Stimulated activated CD4-positive, alpha-beta T cell treated with anti-CD3 and anti-CD28 coated beads, Interleukin-2, amount 100 ng/mL, for 4 hours (primary cell): ENCODE data around the gene ARHGEF1.
"Not testable (repeated sequence)": the region's sequence is repeated elsewhere in the genome, so short reads cannot be mapped to it uniquely, and the experiment has no call there.

Experiments used
- DNase-seq: peaks from one replicate; pipeline ENCODE4 v3.0.0-alpha.2; 2020; ENCODE audit warnings: low read depth

Gene ARHGEF1

GRCh38 chr19:41932259-41932719 is 49.3 kb downstream of the ARHGEF1 start:
- DNase-seq = no peak

- no peak for DNase-seq
Observed at GRCh38 chr19:41932720-41933332, 49.8 kb downstream of the ARHGEF1 start.

GRCh38 chr19:41933693-41934426 is 50.9 kb downstream of the ARHGEF1 start:
- DNase-seq = no peak

GRCh38 chr19:41934849-41935374 is 51.9 kb downstream of the ARHGEF1 start:
- peak; percentile 68 for DNase-seq

- DNase-seq = no peak
Observed at GRCh38 chr19:41935760-41936415, 52.9 kb downstream of the ARHGEF1 start.

- no peak for DNase-seq
Observed at GRCh38 chr19:41936416-41936850, 53.4 kb downstream of the ARHGEF1 start.

- DNase-seq = no peak
Observed at GRCh38 chr19:41936961-41937360, 54.0 kb downstream of the ARHGEF1 start.

- no peak for DNase-seq
Observed at GRCh38 chr19:41937525-41938468, 54.8 kb downstream of the ARHGEF1 start.

- DNase-seq = not testable (repeated sequence)
Observed at GRCh38 chr19:41939209-41939608, 56.2 kb downstream of the ARHGEF1 start.

- peak; percentile 60 for DNase-seq
Observed at GRCh38 chr19:41939861-41940730, 57.1 kb downstream of the ARHGEF1 start.

- no peak for DNase-seq
Observed at GRCh38 chr19:41940731-41941409, 57.9 kb downstream of the ARHGEF1 start.

- no peak for DNase-seq
Observed at GRCh38 chr19:41941410-41942202, 58.6 kb downstream of the ARHGEF1 start.

- no peak for DNase-seq
Observed at GRCh38 chr19:41944336-41944735, 61.4 kb downstream of the ARHGEF1 start.

- DNase-seq = peak; percentile 90
Observed at GRCh38 chr19:41945135-41945766, 62.3 kb downstream of the ARHGEF1 start.

- DNase-seq = no peak
Observed at GRCh38 chr19:41947091-41947490, 64.1 kb downstream of the ARHGEF1 start.

GRCh38 chr19:41951686-41952172 is 68.7 kb downstream of the ARHGEF1 start:
- peak; percentile 81 for DNase-seq

- no peak for DNase-seq
Observed at GRCh38 chr19:41955521-41955920, 72.5 kb downstream of the ARHGEF1 start.

GRCh38 chr19:41956621-41957020 is 73.6 kb downstream of the ARHGEF1 start:
- DNase-seq = no peak
